ENCODE measurements around the gene AHCYL1.

DNA sequence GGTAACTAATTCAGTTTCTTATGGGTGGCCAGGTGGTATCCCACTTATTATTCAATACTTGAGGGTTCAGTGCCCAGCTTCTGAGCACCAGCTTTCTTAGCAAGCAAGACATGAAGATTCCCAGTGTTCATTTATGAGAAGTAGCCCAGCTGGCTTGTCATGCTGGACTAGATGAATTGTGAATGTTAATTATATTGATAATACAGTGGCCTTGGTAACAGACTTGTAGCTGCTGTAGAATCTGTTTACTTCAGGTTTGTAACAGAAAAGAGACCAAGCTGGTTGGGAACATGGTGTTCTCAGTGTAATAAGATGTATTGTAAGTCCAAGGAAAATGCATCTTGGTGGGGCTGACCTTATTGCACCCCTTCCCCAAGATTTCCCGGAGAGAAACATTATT is 10.1 kb downstream of the AHCYL1 start:
- no peak for TF ChIP-seq POLR2A (IDR thresholded peaks at IDR 0.05)
- no peak for TF ChIP-seq POLR2AphosphoS5 (IDR thresholded peaks at IDR 0.05)

All from stomach (tissue), 4 donors.